ENCODE data around the gene PRDM16. TPM values are rescaled to one million over a fixed set of nuclear protein-coding genes. Genes with fewer than 3 reads are reported as not detected.

Gene PRDM16
- total and polyA plus RNA-seq, 2 of the 13 experiments (the other 11 are each of a cell fraction or from before 2014, with no cell fraction given) = 0.15 to 0.81 TPM

DNA sequence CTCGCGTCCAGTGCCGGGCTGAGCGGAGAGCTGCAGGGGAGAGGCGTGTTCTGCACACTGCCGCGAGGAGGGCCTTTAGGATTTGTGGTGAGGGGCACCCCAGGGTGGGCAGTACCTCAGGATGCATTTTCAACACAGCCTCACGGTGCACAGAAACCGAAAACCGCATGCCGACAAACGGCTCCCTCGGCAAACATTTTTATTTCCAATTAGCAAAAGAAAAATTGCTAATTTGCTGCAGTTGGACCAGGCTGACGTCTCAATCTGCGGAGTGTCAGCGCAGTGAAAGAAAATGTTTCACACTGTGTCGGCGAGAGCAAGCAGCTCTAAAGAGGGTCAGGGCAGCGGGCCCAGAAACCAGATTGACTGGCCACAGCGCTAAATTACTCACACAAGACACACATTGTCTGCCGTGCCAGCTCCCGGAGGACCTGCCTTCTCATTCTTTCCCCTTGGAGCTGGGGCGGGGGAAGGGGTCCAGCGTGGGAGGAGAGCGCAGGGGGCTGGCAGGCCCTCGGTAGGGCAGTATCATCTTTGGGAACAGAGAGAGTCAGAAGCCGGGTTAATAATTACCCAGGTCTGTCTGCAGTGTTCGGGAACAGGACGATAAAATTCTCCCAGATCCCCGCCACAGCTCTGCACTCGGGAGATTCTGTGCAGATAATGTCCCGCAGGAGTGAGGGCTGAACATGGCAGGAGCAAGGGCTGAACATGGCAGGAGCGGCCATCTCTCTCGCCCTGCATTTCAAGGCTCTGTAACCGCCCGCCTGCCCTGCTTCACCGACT is 150.2 kb downstream of the PRDM16 start (continued):
- TF ChIP-seq MEF2D (CRISPR knock-in tag; IDR thresholded peaks at IDR 0.05) (0 out of 2 replicates have a peak, but pooled peaks have one; percentile 47), ZMYM4 (CRISPR knock-in tag; IDR thresholded peaks at IDR 0.05) (peak; percentile 45; the same call in 1 of the 2 replicates), ELF4 (CRISPR knock-in tag; IDR thresholded peaks at IDR 0.05; ENCODE audit: borderline replicate concordance) (no peak), ZBTB7B (CRISPR knock-in tag; IDR thresholded peaks at IDR 0.05) (peak; percentile 93), NCOR1 (IDR thresholded peaks at IDR 0.05; ENCODE audit: borderline replicate concordance, low read length) (peak; percentile 35; the same call in 1 of the 2 replicates), TSC22D2 (CRISPR knock-in tag; IDR thresholded peaks at IDR 0.05; ENCODE audit: borderline replicate concordance) (no peak), MYC (CRISPR knock-in tag; IDR thresholded peaks at IDR 0.05; ENCODE audit: borderline replicate concordance) (peak; percentile 25; the same call in 1 of the 2 replicates), SKIL (CRISPR knock-in tag; IDR thresholded peaks at IDR 0.05; ENCODE audit: borderline replicate concordance) (no peak), PHF8 (CRISPR knock-in tag; IDR thresholded peaks at IDR 0.05) (peak; percentile 42; the same call in 1 of the 2 replicates), MED1 (CRISPR knock-in tag; IDR thresholded peaks at IDR 0.05) (0 out of 2 replicates have a peak, but pooled peaks have one; percentile 20), SP5 (CRISPR knock-in tag; IDR thresholded peaks at IDR 0.05; ENCODE audit: borderline replicate concordance, low read depth) (0 out of 2 replicates have a peak, but pooled peaks have one; percentile 13), SP4 (CRISPR knock-in tag; IDR thresholded peaks at IDR 0.05) (peak; percentile 39; the same call in 1 of the 2 replicates), KMT2A (CRISPR knock-in tag; IDR thresholded peaks at IDR 0.05) (peak; percentile 58; the same call in 1 of the 2 replicates), ZNF230 (CRISPR knock-in tag; IDR thresholded peaks at IDR 0.05) (no peak), ZNF839 (CRISPR knock-in tag; IDR thresholded peaks at IDR 0.05; ENCODE audit: borderline replicate concordance) (no peak), NCOA5 (CRISPR knock-in tag; IDR thresholded peaks at IDR 0.05) (no peak), PAXIP1 (CRISPR knock-in tag; conservative IDR thresholded peaks at IDR 0.05) (peak; percentile 74)
- TF ChIP-seq, protein P1, sequence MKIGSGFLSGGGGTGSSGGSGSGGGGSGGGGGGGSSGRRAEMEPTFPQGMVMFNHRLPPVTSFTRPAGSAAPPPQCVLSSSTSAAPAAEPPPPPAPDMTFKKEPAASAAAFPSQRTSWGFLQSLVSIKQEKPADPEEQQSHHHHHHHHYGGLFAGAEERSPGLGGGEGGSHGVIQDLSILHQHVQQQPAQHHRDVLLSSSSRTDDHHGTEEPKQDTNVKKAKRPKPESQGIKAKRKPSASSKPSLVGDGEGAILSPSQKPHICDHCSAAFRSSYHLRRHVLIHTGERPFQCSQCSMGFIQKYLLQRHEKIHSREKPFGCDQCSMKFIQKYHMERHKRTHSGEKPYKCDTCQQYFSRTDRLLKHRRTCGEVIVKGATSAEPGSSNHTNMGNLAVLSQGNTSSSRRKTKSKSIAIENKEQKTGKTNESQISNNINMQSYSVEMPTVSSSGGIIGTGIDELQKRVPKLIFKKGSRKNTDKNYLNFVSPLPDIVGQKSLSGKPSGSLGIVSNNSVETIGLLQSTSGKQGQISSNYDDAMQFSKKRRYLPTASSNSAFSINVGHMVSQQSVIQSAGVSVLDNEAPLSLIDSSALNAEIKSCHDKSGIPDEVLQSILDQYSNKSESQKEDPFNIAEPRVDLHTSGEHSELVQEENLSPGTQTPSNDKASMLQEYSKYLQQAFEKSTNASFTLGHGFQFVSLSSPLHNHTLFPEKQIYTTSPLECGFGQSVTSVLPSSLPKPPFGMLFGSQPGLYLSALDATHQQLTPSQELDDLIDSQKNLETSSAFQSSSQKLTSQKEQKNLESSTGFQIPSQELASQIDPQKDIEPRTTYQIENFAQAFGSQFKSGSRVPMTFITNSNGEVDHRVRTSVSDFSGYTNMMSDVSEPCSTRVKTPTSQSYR (CRISPR knock-in tag; IDR thresholded peaks at IDR 0.05; ENCODE audit: borderline replicate concordance) = peak; percentile 22; the same call in 1 of the 2 replicates
